Measurements from ENCODE around the gene NFASC.

NFASC gene

GRCh38 chr1:204859861-204860267, 10.8 kb upstream of the NFASC start:
- no peak for DNase-seq (ENCODE audit: low read depth in 2 of 2)

DNA sequence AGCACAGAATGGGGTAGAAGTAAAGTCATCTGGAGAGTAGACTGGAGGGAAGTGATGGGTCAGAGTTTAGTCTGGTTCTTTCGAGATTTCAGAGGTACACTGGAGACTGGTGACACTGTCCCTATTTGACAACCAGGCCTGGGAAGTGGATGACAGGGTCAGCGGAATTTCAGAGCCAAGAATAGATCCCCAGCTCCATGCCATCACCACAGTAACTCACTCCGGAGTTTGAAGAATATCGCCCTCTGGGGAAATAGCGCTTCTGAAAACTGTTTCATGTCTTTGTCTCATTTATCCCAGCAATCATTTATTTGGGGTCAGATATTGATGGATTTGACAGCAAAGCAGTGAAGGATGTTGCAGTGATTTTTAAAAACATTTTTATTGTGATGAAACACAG, 7.6 kb upstream of the NFASC start:
- DNase-seq (ENCODE audit: low read depth in 2 of 2), result no peak

DNA sequence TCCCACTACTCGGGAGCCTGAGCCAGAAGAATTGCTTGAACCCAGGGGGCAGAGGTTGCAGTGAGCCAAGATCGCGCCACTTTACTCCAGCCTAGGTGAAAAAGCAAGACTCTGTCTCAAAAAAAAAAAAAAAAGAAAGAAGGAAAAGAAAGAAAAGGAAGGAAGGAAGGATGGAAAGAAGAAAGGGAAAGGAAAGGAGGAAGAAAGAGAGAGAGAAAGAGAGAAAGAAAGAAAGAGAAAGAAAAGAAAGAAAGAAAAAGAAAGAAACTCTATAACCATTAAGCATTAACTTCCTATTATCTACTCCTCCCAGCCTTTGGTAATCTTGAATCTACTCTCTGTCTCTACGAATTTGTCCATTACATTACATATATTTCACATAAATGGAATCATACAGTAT, 6.9 kb upstream of the NFASC start:
- no peak for DNase-seq (ENCODE audit: low read depth in 2 of 2)

DNA sequence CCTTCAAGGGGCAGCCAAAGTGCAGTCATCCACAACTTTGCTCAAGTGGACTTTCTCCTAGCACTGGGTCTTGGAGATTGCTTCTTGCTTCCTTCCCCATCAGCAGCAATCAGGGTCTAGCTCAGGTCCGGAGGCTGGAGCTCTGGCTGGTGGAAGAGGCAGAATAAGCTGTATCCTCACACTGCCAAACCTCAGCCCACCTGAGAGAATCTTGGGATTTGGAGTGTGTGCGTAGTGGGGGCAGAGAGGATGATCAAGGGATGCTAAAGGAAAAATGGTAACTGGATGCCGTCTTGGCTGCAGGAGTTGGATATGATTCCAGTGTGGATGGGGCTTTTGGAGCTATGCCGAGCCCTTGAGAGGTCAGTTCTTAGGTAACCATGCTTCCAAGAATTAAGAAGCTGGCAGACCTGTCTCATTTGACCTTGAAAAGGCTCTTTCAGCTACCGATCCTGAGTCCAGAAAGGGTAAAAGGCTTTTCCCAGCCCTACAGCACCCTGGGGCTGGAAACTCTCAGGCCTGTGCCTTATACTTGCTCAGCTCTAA, 4.5 kb upstream of the NFASC start:
- no peak for DNase-seq (ENCODE audit: low read depth in 2 of 2)

DNA sequence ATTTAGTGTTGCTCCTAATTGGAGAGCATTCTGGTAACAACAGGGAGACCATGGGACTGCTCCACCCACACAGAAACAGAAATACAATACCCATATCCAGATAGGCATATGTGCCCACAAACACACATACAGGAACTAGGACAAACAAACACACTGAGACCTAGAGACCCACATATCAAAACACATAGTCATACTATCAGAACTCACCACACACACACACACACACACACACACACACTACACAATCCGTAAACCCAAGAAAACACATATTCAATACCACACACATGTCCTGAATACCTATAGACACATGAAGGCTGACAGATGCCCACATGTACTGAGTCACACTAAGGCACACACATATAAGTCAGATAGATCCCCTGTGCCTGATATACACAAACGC, 3.5 kb upstream of the NFASC start:
- no peak for DNase-seq (ENCODE audit: low read depth in 2 of 2)

- no peak for DNase-seq (ENCODE audit: low read depth in 2 of 2)
These were observed 2.9 kb upstream of the NFASC start for GRCh38 chr1:204867666-204868339.

GRCh38 chr1:204868340-204868700, 2.3 kb upstream of the NFASC start:
- DNase-seq (ENCODE audit: low read depth in 2 of 2), result no peak

GRCh38 chr1:204869097-204869496, 1.6 kb upstream of the NFASC start:
- DNase-seq (ENCODE audit: low read depth in 2 of 2), result no peak

GRCh38 chr1:204871405-204872037, 859 bp downstream of the NFASC start:
- no peak for DNase-seq (ENCODE audit: low read depth in 2 of 2)

DNA sequence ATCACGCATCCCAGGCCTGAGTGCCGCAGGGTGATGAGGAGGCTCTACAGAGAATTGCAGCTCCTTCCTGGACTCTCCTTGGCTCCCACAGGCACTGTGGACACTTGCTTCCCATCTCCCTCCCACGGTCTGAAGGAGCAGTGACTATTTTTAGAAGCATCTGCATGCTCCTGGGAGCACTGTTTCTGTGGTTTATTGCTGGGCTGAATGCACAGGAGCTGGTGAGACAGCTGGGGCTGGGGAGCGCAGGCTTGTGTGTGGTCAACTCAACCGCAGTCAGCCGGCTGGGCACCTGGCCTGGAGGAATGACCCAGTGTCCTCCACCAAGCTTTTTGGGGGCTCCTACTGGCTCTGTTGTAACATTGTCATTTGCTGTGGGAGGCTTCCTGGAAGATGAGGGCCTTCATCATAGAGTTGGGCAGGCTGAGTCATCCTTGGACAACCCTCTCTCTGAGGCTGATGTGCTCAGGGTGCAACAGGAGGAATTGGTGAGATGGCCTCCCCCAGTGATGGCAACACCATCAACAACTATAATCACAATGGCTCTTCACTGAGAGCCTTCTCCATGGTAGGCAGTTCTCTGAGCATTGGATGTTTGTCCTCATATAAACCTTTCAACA, 1.7 kb downstream of the NFASC start:
- DNase-seq (ENCODE audit: low read depth in 2 of 2), result no peak

- no peak for DNase-seq (ENCODE audit: low read depth in 2 of 2)
These were observed 2.5 kb downstream of the NFASC start for GRCh38 chr1:204873176-204873575.

GRCh38 chr1:204873714-204874113, 3.1 kb downstream of the NFASC start:
- DNase-seq (ENCODE audit: low read depth in 2 of 2), result no peak

GRCh38 chr1:204874274-204874673, 3.6 kb downstream of the NFASC start:
- no peak for DNase-seq (ENCODE audit: low read depth in 2 of 2)

DNA sequence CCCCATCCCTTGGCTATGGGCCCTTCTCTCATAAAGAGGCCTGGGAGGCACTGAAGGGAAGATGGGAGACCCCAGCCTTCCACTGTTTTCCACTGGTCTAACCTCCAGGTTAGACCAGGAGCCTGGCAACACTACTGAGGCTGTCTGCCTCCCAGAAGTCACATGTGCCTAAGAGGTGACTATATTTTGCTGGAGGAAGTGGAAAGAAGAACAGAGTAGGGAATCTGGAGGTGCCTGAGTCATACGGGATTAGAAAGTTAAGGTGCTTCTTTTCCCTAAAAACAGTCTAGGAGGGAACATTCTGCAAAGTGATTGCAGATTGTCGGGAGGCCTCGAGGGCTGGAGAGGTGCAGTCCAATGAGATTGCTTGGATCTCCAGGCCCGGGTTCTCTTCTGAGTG, 4.6 kb downstream of the NFASC start:
- DNase-seq (ENCODE audit: low read depth in 2 of 2), result no peak

DNA sequence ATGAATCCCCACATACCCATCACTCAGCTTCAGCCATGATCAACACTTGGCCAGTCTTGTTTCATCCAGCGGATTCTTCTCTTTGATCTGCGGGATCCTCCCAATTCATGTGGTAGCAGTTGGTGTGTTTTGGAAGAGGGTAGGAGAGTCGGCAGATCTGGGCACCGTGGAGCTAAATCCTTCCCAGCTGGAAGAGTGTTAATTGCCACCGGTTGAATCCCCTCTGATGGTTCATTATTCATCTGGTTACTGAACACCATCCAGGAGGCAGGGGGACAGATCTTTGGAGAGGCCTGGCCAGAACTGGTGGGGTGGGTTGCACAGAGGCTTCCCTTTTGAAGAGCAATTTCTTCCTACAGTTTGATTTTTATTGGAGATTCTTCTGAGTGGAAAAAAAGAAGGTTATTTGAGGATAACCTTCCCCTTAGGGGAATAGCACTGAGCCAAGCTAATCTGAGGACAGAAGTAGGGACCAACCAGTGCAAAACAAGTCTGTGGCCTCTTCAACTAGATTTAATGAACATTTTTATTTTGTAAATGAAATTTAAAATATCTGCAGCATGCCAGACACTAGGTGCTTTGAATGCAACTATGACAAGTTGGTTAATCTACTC, 8.1 kb downstream of the NFASC start:
- no peak for DNase-seq (ENCODE audit: low read depth in 2 of 2)

GRCh38 chr1:204879351-204879750, 8.7 kb downstream of the NFASC start:
- DNase-seq (ENCODE audit: low read depth in 2 of 2), result no peak

DNA sequence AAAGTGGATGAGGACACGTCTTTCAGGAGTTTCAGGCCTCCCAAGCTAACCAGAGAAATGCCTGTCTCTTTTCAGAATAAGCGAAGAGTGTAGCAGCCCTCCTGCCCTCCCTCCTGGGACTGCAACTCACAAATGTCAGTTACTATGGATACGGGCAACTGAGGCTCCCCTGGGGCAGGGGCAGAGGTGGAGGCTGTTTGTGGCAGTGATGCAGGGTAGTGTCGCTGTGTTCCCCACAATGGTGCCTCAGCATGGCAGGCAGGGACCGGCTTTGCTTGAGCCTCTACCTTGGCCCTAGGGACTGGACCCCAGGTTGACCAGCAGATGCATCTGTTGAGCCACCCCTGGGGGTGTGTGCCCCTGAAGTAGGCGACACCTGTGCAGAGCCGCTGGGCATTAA, 10.2 kb downstream of the NFASC start:
- DNase-seq (ENCODE audit: low read depth in 2 of 2), result no peak

- no peak for DNase-seq (ENCODE audit: low read depth in 2 of 2)
These were observed 11.8 kb downstream of the NFASC start for GRCh38 chr1:204882479-204882878.

- no peak for DNase-seq (ENCODE audit: low read depth in 2 of 2)
These were observed 12.7 kb downstream of the NFASC start for GRCh38 chr1:204883405-204883804.

DNA sequence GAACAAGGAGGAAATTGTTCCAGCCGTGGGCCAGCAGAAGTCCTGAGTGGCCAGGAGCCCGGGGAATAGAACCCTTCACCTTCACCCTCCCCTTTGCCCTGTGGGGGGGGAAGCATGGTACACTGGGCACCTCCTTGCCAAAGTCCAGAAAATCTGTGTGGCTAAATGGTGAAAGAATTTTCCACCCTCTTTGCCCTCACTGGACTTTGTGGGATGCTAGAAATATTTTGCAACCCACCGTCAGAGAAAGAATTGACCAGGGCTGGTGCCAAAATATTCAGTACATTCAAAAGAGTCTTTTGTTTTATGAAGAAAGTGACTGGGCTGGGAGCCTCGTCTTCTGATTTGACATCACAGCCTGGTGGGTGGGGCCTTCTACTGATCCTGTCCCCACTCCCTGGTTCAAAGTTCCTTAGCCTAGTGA, 14.6 kb downstream of the NFASC start:
- no peak for DNase-seq (ENCODE audit: low read depth in 2 of 2)

GRCh38 chr1:204885790-204886189, 15.1 kb downstream of the NFASC start:
- no peak for DNase-seq (ENCODE audit: low read depth in 2 of 2)

- no peak for DNase-seq (ENCODE audit: low read depth in 2 of 2)
These were observed 17.2 kb downstream of the NFASC start for GRCh38 chr1:204887846-204888245.

DNA sequence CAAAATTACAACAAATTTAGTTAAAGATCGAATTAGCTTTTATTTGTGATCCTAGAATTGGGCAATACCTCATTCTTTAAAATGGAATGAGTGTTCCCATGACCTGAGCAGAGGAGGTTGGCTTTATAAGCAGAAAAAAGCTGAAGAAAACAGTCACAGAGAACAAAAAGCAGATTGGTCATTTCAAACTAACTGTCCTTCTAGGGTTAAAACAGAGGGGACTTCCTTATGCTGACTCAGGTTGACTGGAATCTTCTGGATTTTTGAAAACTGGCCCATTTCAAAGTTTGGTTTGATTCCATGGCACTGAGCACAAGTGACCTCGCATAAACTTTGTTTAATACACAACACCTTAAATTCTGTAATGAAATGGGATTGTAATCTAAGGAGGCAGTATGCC, 17.6 kb downstream of the NFASC start:
- DNase-seq (ENCODE audit: low read depth in 2 of 2), result no peak

Data from stimulated activated CD4-positive, alpha-beta T cell treated with anti-CD3 and anti-CD28 coated beads, Interleukin-12 subunit alpha, Interleukin-12 subunit beta, amount 100 ng/mL, for 24 hours (primary cell).